ENCODE results near the gene CD2BP2. TPM values are rescaled to one million over a fixed set of nuclear protein-coding genes. Genes with fewer than 3 reads are reported as not detected.

Gene CD2BP2
- polyA plus RNA-seq (2013, experiment 1 of 2): 31.1 TPM
- 30.6 TPM for polyA plus RNA-seq (2013, experiment 2 of 2)

- Histone ChIP-seq H2AFZ (ENCODE audit: low read length) (peak within 1 kb of the TSS; percentile 93), H3K4ac (ENCODE audit: low read length) (peak within 1 kb of the TSS; percentile 79), H3K36me3 (replicated peaks in 1 of 2; ENCODE audit: control insufficient read depth in 2 of 2, insufficient read depth in 2 of 2, low read length in 2 of 2) (peaks cover 39 to 74% of the 10 kb centered on the region in 2 donors), H3K9me3 (replicated peaks in 1 of 2; ENCODE audit: control insufficient read depth in 2 of 2, insufficient read depth in 1 of 2, low read depth in 1 of 2, low read length in 2 of 2) (no peaks in the 10 kb centered on the region), H3K18ac (ENCODE audit: low read length) (peak within 1 kb of the TSS; percentile 99), H3K4me3 (ENCODE audit: low read length in 2 of 2) (peak within 1 kb of the TSS; percentile 86 to 97), H2AK5ac (ENCODE audit: low read depth, low read length) (peak within 1 kb of the TSS; percentile 96), H4K91ac (ENCODE audit: low read depth, low read length, poor library complexity) (peak within 1 kb of the TSS; percentile 73), H3K4me1 (ENCODE audit: control insufficient read depth in 2 of 2, insufficient read depth in 1 of 2, low read depth in 1 of 2, low read length in 2 of 2) (peaks cover 8 to 10% of the 10 kb centered on the region in 2 donors), H2BK12ac (ENCODE audit: low read length) (no peak within 1 kb of the TSS), H3K23ac (ENCODE audit: low read depth, low read length, poor library complexity) (peak within 1 kb of the TSS; percentile 69), H3K14ac (ENCODE audit: low read length) (peak within 1 kb of the TSS; percentile 100), H3K9ac (ENCODE audit: low read depth, low read length, poor library complexity) (peak within 1 kb of the TSS; percentile 97), H3K27me3 (ENCODE audit: control insufficient read depth in 3 of 3, insufficient read depth in 3 of 3, low read depth in 1 of 3, low read length in 3 of 3) (no peaks in the 10 kb centered on the region), H2BK5ac (ENCODE audit: low read length) (peak within 1 kb of the TSS; percentile 62), H3K27ac (replicated peaks; ENCODE audit: low read length) (peak within 1 kb of the TSS; percentile 94), H3K4me2 (ENCODE audit: insufficient read depth, low read length, poor library complexity, severe bottlenecking) (peak within 1 kb of the TSS; percentile 91), H2BK120ac (ENCODE audit: low read depth, low read length) (peak within 1 kb of the TSS; percentile 88), H2BK15ac (ENCODE audit: low read length) (peak within 1 kb of the TSS; percentile 93), H3K79me1 (ENCODE audit: low read depth, low read length) (peaks cover 14% of the 10 kb centered on the region), H4K8ac (ENCODE audit: low read depth, low read length) (peak within 1 kb of the TSS; percentile 97)
- WGBS, 2 donors (ENCODE audit: extremely low coverage in 2 of 2, insufficient read length in 2 of 2, insufficient replicate concordance in 1 of 2): no CpG with 5 or more reads among the region's 45 CpGs
- DNase-seq (ENCODE audit: low spot score): peak; percentile 99
Observed at GRCh38 chr16:30355144-30355953, at the start of gene CD2BP2. Gene CD2BP2, minus strand, starts transcription at chr16:30355308. Its CDS starts 627 bp downstream, at chr16:30354681.

- H3K27ac ChIP-seq (replicated peaks; ENCODE audit: low read length): peak overlapping the region; percentile 27
- H3K4me2 ChIP-seq (ENCODE audit: insufficient read depth, low read length, poor library complexity, severe bottlenecking): no peak overlapping the region
- no peak overlapping the region for H3K4me3 ChIP-seq (ENCODE audit: low read length in 2 of 2)
- H3K23ac ChIP-seq (ENCODE audit: low read depth, low read length, poor library complexity): no peak overlapping the region
- no peak overlapping the region for H4K8ac ChIP-seq (ENCODE audit: low read depth, low read length)
- peaks cover 0 to 2% (median 0%) of the 10 kb centered on the region in 3 experiments for H3K27me3 ChIP-seq (ENCODE audit: control insufficient read depth in 3 of 3, insufficient read depth in 3 of 3, low read depth in 1 of 3, low read length in 3 of 3)
- WGBS, 2 donors (ENCODE audit: extremely low coverage in 2 of 2, insufficient read length in 2 of 2, insufficient replicate concordance in 1 of 2): no CpG with 5 or more reads among the region's 8 CpGs
- no peak overlapping the region for H2BK15ac ChIP-seq (ENCODE audit: low read length)
- H2BK120ac ChIP-seq (ENCODE audit: low read depth, low read length): no peak overlapping the region
- H2BK5ac ChIP-seq (ENCODE audit: low read length): no peak overlapping the region
- no peak overlapping the region for H3K18ac ChIP-seq (ENCODE audit: low read length)
- H3K9ac ChIP-seq (ENCODE audit: low read depth, low read length, poor library complexity): peak overlapping the region; percentile 32
- H3K36me3 ChIP-seq (replicated peaks in 1 of 2; ENCODE audit: control insufficient read depth in 2 of 2, insufficient read depth in 2 of 2, low read length in 2 of 2): peaks cover 18 to 26% of the 10 kb centered on the region in 2 donors
- no peak overlapping the region for H3K4ac ChIP-seq (ENCODE audit: low read length)
- H3K4me1 ChIP-seq (ENCODE audit: control insufficient read depth in 2 of 2, insufficient read depth in 1 of 2, low read depth in 1 of 2, low read length in 2 of 2): peaks cover 16 to 20% of the 10 kb centered on the region in 2 donors
- H2BK12ac ChIP-seq (ENCODE audit: low read length): no peak overlapping the region
- no peak for DNase-seq (ENCODE audit: low spot score)
- H2AFZ ChIP-seq (ENCODE audit: low read length): no peak overlapping the region
- H2AK5ac ChIP-seq (ENCODE audit: low read depth, low read length): no peak overlapping the region
- H3K9me3 ChIP-seq (replicated peaks in 1 of 2; ENCODE audit: control insufficient read depth in 2 of 2, insufficient read depth in 1 of 2, low read depth in 1 of 2, low read length in 2 of 2): no peaks in the 10 kb centered on the region
- H3K79me1 ChIP-seq (ENCODE audit: low read depth, low read length): peaks cover 8% of the 10 kb centered on the region
- no peak overlapping the region for H3K14ac ChIP-seq (ENCODE audit: low read length)
- no peak overlapping the region for H4K91ac ChIP-seq (ENCODE audit: low read depth, low read length, poor library complexity)
Observed at GRCh38 chr16:30401768-30402425, 46.8 kb upstream of the CD2BP2 start.

GRCh38 chr16:30399435-30400186 lies 44.5 kb upstream of the CD2BP2 start:
- Histone ChIP-seq H3K18ac (ENCODE audit: low read length) (peak overlapping the region; percentile 90), H3K4me2 (ENCODE audit: insufficient read depth, low read length, poor library complexity, severe bottlenecking) (peak overlapping the region; percentile 73), H2BK120ac (ENCODE audit: low read depth, low read length) (no peak overlapping the region), H2AK5ac (ENCODE audit: low read depth, low read length) (peak overlapping the region; percentile 61), H3K9ac (ENCODE audit: low read depth, low read length, poor library complexity) (peak overlapping the region; percentile 75), H3K14ac (ENCODE audit: low read length) (no peak overlapping the region), H3K27ac (replicated peaks; ENCODE audit: low read length) (peak overlapping the region; percentile 99), H3K79me1 (ENCODE audit: low read depth, low read length) (peaks cover 15% of the 10 kb centered on the region), H3K9me3 (replicated peaks in 1 of 2; ENCODE audit: control insufficient read depth in 2 of 2, insufficient read depth in 1 of 2, low read depth in 1 of 2, low read length in 2 of 2) (no peaks in the 10 kb centered on the region), H3K27me3 (ENCODE audit: control insufficient read depth in 3 of 3, insufficient read depth in 3 of 3, low read depth in 1 of 3, low read length in 3 of 3) (peaks cover 0 to 2% (median 0%) of the 10 kb centered on the region in 3 experiments), H3K4me3 (ENCODE audit: low read length in 2 of 2) (peak overlapping the region; percentile 0 to 42), H2AFZ (ENCODE audit: low read length) (peak overlapping the region; percentile 78), H4K8ac (ENCODE audit: low read depth, low read length) (no peak overlapping the region), H4K91ac (ENCODE audit: low read depth, low read length, poor library complexity) (no peak overlapping the region), H3K4ac (ENCODE audit: low read length) (no peak overlapping the region), H2BK15ac (ENCODE audit: low read length) (peak overlapping the region; percentile 42), H3K36me3 (replicated peaks in 1 of 2; ENCODE audit: control insufficient read depth in 2 of 2, insufficient read depth in 2 of 2, low read length in 2 of 2) (peaks cover 18 to 37% of the 10 kb centered on the region in 2 donors), H2BK5ac (ENCODE audit: low read length) (peak overlapping the region; percentile 94), H2BK12ac (ENCODE audit: low read length) (no peak overlapping the region), H3K4me1 (ENCODE audit: control insufficient read depth in 2 of 2, insufficient read depth in 1 of 2, low read depth in 1 of 2, low read length in 2 of 2) (peaks cover 17 to 23% of the 10 kb centered on the region in 2 donors), H3K23ac (ENCODE audit: low read depth, low read length, poor library complexity) (peak overlapping the region; percentile 45)
- DNase-seq (ENCODE audit: low spot score): no peak
- no CpG with 5 or more reads among the region's 12 CpGs for WGBS, 2 donors (ENCODE audit: extremely low coverage in 2 of 2, insufficient read length in 2 of 2, insufficient replicate concordance in 1 of 2)

All from neuronal stem cell (in vitro differentiated cells).